HepG2 (cell line): ENCODE measurements around the gene ENSA.

Source experiments
- CTCF ChIP-seq: sonication (generic); formaldehyde crosslinking; IDR thresholded peaks from 2 replicates; pipeline ENCODE4 v1.5.0; 2020; ENCODE audit warnings: mild to moderate bottlenecking, missing genetic modification reagents, moderate library complexity
- HNRNPUL1 ChIP-seq: fragments of 200-400 bp; formaldehyde crosslinking; IDR thresholded peaks from 2 replicates; pipeline ENCODE4 v1.6.1; 2017; ENCODE audit warnings: low read depth, mild to moderate bottlenecking, low read length, moderate library complexity
- MAFF ChIP-seq: IDR thresholded peaks from 2 replicates; pipeline ENCODE4 v1.6.1; 2011; ENCODE audit warnings: low read depth, low read length, improper control_type of control experiment
- MAFG ChIP-seq: sonication (generic); formaldehyde crosslinking; IDR thresholded peaks from 2 replicates; pipeline ENCODE4 v1.5.1; 2020; ENCODE audit warnings: mild to moderate bottlenecking, missing genetic modification reagents
- NFATC3 ChIP-seq: sonication (generic); formaldehyde crosslinking; IDR thresholded peaks from 2 replicates; pipeline ENCODE4 v1.5.1; 2020; ENCODE audit warnings: mild to moderate bottlenecking, missing genetic modification reagents
- U2AF2 ChIP-seq: fragments of 200-400 bp; formaldehyde crosslinking; IDR thresholded peaks from 2 replicates; pipeline ENCODE4 v1.6.1; 2017; ENCODE audit warnings: low read depth, mild to moderate bottlenecking, low read length
- ZFAT ChIP-seq: sonication (generic); formaldehyde crosslinking; conservative IDR thresholded peaks from 2 replicates; pipeline ENCODE4 v1.8.1; 2023; ENCODE audit warnings: missing genetic modification reagents, inconsistent platforms
- ZNF780A ChIP-seq: sonication (generic); formaldehyde crosslinking; IDR thresholded peaks from 2 replicates; pipeline ENCODE4 v1.8.0; 2022; ENCODE audit warnings: mild to moderate bottlenecking, missing genetic modification reagents, moderate library complexity

DNA sequence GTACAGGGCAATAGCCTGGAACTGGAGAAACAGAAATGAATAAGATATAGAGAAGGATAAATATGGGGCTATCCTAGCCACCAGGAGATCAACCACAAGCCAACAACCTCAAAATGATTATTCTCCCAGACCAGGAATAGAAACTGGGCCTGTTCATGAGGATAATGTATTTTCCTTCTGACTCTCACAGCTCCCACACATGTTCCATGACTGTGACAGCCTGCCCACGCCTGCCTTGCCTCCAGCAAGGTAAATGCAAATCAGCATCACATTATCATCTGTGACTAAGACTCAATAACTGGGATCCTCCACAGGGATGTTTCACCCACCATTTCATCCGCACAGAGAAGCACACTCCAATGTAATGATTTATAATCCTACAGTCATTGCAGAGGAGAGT lies 3.3 kb downstream of the ENSA start:
- TF ChIP-seq NFATC3 (CRISPR knock-in tag) (no peak), ZFAT (CRISPR knock-in tag) (no peak), HNRNPUL1 (no peak), ZNF780A (CRISPR knock-in tag) (no peak), U2AF2 (no peak), MAFF (no peak), CTCF (CRISPR knock-in tag) (no peak), MAFG (no peak)
